ENCODE data around the gene FRS3.

DNA sequence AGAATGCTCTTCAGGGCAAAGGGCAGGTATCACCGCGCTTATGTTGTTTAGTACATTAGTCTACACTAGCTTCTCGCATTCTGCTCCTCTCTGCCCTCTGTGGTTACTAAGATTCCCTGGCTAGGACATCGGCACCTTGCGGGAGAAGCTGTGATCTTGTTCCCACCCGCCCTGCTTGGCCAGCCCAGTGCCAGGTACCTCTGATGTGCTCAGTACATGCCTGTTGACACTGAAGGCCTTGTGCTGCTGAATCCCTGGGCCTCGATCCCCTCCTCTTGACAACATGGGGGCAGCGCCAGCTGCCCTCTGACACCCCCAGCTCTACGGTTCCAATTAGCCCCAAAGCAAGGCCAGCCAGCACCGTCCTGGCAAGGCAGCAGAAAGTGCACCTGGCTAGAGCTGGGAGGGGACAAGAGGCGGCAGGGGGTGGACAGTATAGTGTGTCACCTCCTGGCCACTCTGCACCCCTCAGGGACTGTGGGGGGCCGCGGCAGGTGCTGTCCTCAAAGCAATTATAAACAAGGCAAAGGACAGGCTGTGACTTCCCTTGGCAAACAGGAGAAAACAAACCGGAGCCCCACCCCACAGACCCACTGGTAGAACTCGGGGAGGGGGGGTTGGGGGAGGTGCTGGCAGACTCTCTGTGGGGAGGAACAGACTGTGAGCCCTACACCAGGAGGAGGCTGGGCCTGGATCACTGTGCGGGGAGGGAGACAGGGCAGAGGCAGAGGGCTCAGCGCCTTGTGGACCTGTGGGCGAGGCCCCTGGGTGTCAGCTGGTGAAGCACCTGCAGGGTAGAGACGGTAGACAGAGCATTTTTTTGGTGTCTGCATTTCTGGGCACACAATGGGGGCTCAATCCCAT lies 51.4 kb downstream of the FRS3 start:
- TF ChIP-seq U2AF1 (optimal IDR thresholded peaks at IDR 0.05; ENCODE audit: low read depth, low read length) (no peak), FOXP1 (IDR thresholded peaks at IDR 0.05) (no peak), FOXP1 (CRISPR knock-in tag; IDR thresholded peaks at IDR 0.05) (peak; percentile 56; the same call in 1 of the 2 replicates), EZH2 (conservative IDR thresholded peaks at IDR 0.05; ENCODE audit: low read depth, low read length) (no peak)
